NCI-H1417 (cell line): Measurements from ENCODE around the gene JARID2.
A peak's percentile ranks its signal among the peaks of the same experiment; 100 is the strongest.

Experiments used
- DNase-seq, 3 experiments: peaks; one replicate each; lab custom pipeline; 2025; lab: John Stamatoyannopoulos, UW

Gene JARID2

DNA sequence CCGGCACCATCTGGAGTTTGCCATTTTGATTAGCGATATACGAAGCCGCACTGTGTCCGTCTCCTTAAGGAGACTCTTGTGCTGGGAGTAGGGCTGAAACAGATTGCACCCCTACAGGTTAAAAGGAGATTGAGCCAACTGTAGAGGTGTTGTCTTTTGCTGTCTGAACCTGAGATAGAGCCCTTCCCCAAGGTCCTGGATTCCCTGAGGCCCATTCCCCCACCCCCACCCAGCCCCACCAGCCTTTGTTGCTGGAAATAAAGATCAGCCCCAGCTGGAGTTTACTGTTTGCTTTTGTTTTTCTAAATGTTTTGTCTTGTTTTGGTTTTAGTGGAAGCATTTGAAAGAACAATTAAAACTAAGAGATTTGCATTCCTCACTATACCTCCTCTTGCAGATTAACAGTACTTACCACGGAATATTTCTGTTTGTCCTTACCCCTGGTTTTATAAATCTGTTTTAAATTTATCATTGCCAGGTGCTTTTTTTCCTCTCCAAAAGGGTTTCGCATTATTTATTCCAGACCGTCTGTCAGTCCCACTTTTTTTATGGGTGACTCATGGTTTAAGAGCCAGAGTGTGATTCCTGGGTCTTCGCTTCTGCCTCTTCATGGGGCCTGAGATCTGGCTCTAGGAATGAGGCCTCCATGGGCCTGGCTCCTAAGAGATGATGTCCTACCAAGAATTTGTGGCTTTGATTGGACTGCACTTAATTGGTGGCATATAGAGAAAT lies 247.7 kb downstream of the JARID2 start:
- DNase-seq: no peak

- DNase-seq: no peak
Observed at GRCh38 chr6:15495375-15495901, 249.6 kb downstream of the JARID2 start.

- DNase-seq: no peak
Observed at GRCh38 chr6:15496345-15497131, 250.7 kb downstream of the JARID2 start.

GRCh38 chr6:15498640-15499039 lies 252.8 kb downstream of the JARID2 start:
- DNase-seq: no peak

- DNase-seq: no peak
Observed at GRCh38 chr6:15499125-15499524, 253.3 kb downstream of the JARID2 start.

- no peak for DNase-seq
Observed at GRCh38 chr6:15499591-15499990, 253.7 kb downstream of the JARID2 start.

GRCh38 chr6:15500078-15500740 lies 254.3 kb downstream of the JARID2 start:
- DNase-seq: no peak

DNA sequence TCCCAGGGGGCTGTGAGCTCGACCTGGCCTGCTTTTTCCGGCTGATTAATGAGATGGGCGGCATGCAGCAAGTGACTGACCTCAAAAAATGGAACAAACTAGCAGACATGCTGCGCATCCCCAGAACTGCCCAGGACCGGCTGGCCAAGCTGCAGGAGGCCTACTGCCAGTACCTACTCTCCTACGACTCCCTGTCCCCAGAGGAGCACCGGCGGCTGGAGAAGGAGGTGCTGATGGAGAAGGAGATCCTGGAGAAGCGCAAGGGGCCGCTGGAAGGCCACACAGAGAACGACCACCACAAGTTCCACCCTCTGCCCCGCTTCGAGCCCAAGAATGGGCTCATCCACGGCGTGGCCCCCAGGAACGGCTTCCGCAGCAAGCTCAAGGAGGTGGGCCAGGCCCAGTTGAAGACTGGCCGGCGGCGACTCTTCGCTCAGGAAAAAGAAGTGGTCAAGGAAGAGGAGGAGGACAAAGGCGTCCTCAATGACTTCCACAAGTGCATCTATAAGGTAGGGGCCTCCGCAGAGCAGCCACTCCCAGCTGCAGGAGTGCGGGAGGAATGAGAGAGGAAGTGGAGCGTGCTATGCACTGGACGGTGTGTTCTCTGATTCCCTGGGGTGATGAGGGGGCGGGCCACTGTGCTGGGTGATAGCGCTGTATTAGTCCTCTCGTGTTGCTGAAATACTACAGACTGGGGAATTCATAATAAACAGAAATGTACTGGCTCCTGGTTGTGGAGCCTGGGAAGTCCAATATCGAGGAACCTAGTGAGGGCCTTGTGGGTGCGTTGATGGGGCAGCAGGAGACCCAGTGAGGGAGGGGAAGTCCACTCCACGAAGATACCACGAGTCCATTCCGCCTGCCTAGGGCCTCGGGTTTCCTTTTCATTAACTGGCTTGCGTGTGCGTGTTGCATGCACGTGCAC lies 255.3 kb downstream of the JARID2 start:
- peak in 1 of 3 experiments; percentile 54 for DNase-seq

GRCh38 chr6:15501826-15502445 lies 256.1 kb downstream of the JARID2 start:
- DNase-seq: peak in 1 of 3 experiments; percentile 41

- DNase-seq: no peak
Observed at GRCh38 chr6:15502446-15503345, 256.8 kb downstream of the JARID2 start.

- no peak for DNase-seq
Observed at GRCh38 chr6:15503346-15503680, 257.4 kb downstream of the JARID2 start.

GRCh38 chr6:15504040-15504495 lies 258.2 kb downstream of the JARID2 start:
- no peak for DNase-seq

DNA sequence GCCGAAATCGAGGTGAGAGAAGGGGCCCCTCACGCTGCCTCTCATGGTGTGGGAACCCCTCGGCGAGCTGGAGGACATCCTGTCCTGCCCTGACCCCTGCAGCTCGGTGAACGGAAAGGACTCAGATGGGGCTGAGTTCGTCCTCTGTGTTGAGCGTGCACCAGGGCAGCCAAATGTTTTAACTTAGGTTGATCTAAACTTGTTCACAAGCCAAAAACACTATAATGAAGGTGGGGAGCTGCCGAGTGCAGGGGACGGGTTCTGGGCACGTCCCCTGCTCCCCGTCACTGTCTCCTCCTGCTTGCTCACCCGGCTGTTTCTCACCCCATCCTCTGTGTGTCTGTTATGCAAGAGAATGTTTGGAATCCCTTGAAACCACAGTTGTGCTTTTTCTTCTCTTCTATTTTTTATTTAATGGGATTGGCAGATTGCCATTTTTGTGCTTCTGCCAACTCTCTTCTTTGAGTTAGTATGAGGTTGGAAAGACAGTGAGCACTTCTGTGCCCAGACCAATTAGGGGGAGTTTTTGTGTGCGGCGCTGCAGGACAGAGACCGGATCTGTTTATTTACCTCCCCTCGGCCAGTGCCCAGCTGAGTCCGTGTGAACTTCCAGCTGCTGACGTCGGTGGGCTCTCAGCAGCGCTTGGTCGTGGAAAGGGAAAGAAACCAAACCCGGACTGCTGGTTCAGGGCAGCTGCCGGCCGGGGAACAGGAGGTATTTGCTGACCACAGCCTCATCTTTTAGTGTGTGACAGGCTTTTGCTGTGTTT lies 258.9 kb downstream of the JARID2 start:
- DNase-seq: peak; percentile 40 to 81 (median 44)

- no peak for DNase-seq
Observed at GRCh38 chr6:15505463-15505918, 259.6 kb downstream of the JARID2 start.

DNA sequence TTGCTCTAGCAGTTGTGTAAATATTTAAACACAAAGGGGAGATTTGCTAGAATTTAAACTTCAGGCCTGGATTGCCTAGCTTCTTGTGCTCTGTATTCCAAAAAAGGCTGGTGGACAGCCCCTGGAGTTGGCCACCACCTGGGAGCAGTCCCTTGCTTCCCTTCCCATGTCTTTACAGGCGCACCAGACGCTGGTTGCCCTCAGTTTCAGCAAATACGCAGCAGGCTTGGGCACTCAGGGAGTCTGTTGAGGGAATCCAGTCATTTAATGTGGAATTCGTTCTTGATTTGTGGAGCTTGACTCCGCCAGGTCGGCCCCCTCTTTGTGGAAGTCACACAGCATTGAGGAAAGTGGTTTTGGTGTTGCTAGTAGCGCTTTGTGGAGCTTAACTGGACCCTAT lies 260.2 kb downstream of the JARID2 start:
- DNase-seq: no peak

- DNase-seq: no peak
Observed at GRCh38 chr6:15507221-15507620, 261.4 kb downstream of the JARID2 start.

GRCh38 chr6:15507746-15508145 lies 261.9 kb downstream of the JARID2 start:
- DNase-seq: no peak

- DNase-seq: no peak
Observed at GRCh38 chr6:15508441-15508871, 262.6 kb downstream of the JARID2 start.

DNA sequence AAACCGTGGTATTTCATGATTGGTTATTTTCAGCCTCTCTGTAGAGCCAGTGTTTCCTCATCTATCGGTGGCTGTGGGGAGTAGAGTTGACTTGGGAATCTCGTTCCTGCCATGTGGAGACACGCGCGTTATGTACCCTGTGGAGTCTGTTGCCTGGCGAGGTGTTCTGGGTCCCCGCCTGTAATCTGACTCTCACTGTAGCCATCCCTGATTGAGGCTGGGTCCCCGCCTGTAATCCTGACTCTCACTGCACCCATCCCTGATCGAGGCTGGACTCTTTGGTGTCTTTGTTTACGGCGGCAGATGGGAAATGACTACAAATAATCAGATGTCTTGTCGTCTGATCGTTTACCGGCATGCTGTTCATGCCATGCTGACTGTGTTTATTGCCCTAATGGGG lies 263.1 kb downstream of the JARID2 start:
- DNase-seq: no peak
